ENCODE measurements around the gene ATP11B.

ATP11B gene

DNA sequence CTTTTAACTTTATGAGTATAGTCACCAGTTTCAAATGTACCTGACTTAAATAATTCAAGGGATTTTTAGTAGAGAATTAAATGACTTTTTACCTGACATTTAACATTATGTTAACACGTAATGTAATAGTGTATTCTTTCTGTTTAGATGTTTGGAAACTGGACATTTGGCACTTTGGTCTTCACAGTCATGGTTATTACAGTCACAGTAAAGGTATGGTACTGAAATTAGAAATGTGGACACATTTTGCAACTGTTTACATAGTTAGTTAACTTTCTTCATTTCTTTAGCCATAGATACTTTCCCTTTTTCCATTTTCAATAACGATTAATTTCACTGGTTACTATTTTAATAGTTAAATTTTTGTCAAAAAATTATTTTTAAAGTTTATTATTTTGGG is 103.2 kb downstream of the ATP11B start:
- TF ChIP-seq, protein P1, sequence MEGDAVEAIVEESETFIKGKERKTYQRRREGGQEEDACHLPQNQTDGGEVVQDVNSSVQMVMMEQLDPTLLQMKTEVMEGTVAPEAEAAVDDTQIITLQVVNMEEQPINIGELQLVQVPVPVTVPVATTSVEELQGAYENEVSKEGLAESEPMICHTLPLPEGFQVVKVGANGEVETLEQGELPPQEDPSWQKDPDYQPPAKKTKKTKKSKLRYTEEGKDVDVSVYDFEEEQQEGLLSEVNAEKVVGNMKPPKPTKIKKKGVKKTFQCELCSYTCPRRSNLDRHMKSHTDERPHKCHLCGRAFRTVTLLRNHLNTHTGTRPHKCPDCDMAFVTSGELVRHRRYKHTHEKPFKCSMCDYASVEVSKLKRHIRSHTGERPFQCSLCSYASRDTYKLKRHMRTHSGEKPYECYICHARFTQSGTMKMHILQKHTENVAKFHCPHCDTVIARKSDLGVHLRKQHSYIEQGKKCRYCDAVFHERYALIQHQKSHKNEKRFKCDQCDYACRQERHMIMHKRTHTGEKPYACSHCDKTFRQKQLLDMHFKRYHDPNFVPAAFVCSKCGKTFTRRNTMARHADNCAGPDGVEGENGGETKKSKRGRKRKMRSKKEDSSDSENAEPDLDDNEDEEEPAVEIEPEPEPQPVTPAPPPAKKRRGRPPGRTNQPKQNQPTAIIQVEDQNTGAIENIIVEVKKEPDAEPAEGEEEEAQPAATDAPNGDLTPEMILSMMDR (conservative IDR thresholded peaks at IDR 0.05; ENCODE audit: low read depth, low read length) = no peak
- DNase-seq (ENCODE audit: low read depth) = no peak
- no peak overlapping the region for H3K4me3 ChIP-seq (ENCODE audit: low read depth, low read length)

DNA sequence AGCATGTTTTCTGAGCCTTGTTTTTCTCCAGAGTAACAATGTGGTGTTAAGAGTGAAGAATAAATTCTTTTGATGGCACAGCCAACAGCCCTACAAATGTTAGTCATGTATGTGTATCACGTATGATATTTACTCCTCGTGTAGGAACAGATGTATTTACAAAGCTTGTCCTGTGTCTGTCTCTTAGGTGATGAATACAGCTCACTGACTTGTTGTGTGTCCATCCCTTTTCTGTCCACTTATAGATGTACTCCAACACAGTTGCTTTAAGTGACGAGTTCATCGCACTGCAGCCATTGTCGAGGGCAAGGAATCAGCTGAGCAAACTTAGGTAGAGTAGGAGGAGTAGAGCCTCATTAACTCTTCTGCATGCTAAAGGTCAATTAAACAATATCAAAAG is 108.9 kb downstream of the ATP11B start:
- no peak overlapping the region for H3K4me3 ChIP-seq (ENCODE audit: low read depth, low read length)
- no peak for DNase-seq (ENCODE audit: low read depth)
- TF ChIP-seq, protein P1 (conservative IDR thresholded peaks at IDR 0.05; ENCODE audit: low read depth, low read length) = no peak

DNA sequence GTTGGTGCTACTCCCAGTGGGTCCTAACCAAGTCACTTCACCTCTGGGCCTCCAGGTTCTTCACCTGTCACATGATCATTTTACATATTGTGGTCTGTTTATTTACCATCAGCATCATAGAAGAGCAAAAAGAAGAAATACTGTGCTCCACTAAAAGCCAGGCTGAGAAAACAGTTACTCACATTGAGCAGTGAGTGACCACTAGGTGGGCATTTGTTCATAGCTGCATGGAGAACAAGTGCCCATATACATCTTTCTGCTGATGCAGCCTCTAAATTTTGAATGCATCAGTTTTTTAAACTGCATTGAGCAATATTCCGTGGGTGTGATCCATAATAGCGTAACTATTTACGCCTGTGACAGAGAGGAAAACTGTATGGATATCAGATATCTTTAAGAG is 110.9 kb downstream of the ATP11B start:
- TF ChIP-seq, protein P1 (conservative IDR thresholded peaks at IDR 0.05; ENCODE audit: low read depth, low read length) = peak; percentile 37
- DNase-seq (ENCODE audit: low read depth) = no peak
- no peak overlapping the region for H3K4me3 ChIP-seq (ENCODE audit: low read depth, low read length)

DNA sequence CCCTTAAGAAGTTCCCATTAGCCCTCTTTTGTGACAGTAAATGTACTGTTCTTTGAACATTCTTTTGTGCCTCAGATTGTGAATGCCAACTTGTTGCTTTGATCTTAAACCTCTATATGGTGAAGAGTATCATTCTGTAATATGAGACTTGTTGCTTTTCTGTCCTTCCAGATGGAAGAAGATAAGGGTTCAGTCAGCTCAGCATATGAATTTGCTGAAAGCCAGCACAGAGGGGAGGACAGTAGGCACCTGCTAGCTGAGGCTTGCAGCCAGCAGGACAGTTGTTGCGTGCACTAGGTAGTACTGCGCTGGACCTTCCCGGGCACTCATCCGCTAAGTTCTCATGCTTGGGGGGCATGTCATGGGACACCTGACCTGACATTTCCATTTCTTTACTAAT is 112.3 kb downstream of the ATP11B start:
- DNase-seq (ENCODE audit: low read depth) = no peak
- H3K4me3 ChIP-seq (ENCODE audit: low read depth, low read length) = no peak overlapping the region
- TF ChIP-seq, protein P1 (conservative IDR thresholded peaks at IDR 0.05; ENCODE audit: low read depth, low read length) = no peak

DNA sequence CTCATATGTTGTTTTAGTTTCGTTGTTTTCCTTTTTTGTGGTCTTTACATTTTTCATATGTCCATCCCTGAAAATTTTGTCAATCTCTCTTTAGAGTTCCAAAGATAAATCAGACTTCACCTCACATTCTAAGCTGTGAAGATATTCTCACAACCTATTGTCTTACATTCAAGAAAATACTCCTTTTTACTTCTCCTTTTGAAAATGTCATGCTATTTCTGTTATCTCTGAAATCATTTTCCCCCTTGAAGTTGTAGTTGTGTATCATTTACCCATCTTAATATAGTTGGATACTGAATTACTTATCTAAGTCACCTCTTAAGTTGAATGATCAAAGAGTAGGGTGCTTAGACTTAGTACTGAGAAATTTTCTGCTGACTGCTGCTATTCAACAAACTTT is 112.7 kb downstream of the ATP11B start:
- TF ChIP-seq, protein P1 (conservative IDR thresholded peaks at IDR 0.05; ENCODE audit: low read depth, low read length) = no peak

DNA sequence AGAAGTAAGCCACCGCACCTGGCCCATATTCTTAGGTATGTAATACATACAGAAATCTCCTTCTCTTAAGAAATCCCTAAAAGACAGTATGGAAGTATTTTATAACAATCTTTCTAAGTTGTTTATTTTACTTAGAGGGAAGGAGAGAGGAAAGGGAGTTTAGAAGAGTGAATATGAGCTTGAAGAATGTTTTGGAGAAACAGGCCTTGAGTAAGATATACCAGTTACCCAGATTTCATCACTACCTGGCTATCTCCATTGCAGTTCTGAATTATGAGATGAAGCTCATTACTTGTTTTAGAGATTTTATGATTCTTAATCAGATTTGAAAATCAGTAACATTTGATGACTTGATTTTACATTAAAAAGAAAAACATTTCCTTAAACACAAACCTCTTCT is 115.2 kb downstream of the ATP11B start:
- H3K4me3 ChIP-seq (ENCODE audit: low read depth, low read length) = no peak overlapping the region
- DNase-seq (ENCODE audit: low read depth) = peak; percentile 40
- TF ChIP-seq, protein P1 (conservative IDR thresholded peaks at IDR 0.05; ENCODE audit: low read depth, low read length) = no peak

More for the DNA sequence above, 112.7 kb downstream of the ATP11B start:
- DNase-seq (ENCODE audit: low read depth) = no peak
- H3K4me3 ChIP-seq (ENCODE audit: low read depth, low read length) = no peak overlapping the region

DNA sequence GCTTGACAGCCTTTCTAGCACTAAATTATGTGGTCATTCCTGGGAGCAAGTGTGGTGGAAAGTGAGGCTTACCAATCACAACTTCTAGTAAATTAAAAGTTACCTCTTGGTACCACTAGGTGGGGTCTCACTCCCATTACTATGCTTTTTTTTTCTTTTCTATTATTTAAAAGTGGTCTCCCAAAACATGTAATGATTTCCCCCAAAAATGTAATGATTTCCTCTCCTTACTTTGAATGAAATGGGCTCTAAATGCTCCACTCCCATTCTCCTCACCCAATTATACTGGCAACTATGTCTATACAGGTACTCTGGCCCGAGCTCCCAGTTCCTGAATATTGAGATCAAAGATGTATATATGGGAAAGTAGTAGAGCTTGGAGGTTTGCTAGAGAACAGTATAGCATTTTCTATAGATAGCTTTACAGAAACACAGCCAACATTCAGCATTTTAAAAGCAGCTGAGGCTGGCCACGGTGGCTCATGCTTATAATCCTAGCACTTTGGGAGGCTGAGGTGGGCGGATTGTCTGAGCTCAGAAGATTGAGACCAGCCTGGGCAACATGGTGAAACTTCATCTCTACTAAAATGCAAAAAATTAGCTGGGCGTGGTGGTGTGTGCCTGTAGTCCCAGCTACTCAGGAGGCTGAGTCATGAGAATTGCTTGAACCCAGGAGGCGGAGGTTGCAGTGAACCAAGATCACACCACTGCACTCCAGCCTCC is 116.2 kb downstream of the ATP11B start:
- TF ChIP-seq, protein P1 (conservative IDR thresholded peaks at IDR 0.05; ENCODE audit: low read depth, low read length) = peak; percentile 61
- DNase-seq (ENCODE audit: low read depth) = peak; percentile 63
- H3K4me3 ChIP-seq (ENCODE audit: low read depth, low read length) = no peak overlapping the region
